GM21717 (cell line): ENCODE results near the gene ATP6V0D1.

Experiments
- ATAC-seq: cut with Tn5 transposase; IDR thresholded peaks from one replicate; pipeline ENCODE4 v1.9.1; 2021; ENCODE audit warnings: mild to moderate bottlenecking, moderate library complexity; ENCODE audit not compliant: unreplicated experiment

ATP6V0D1 gene

DNA sequence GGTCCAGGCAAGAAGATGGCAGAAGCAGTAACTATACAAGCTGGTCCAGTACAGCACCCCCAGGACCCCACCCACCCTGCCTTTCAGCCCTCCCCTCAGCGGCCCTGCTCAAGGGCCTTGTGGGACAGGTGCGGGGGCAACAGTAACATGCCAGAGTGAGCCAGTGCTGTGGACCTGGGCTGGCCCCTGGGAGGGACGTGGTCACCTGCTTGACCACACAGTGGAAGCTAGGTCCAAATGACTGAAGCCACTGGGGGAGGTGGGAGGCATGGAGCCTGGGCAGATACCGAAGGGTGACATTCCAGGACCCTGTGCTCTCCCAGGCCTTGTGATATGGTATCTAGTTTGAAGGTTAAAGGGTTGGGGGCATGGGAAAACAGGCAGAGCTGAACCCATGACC lies 17.3 kb downstream of the ATP6V0D1 start:
- no peak for ATAC-seq

DNA sequence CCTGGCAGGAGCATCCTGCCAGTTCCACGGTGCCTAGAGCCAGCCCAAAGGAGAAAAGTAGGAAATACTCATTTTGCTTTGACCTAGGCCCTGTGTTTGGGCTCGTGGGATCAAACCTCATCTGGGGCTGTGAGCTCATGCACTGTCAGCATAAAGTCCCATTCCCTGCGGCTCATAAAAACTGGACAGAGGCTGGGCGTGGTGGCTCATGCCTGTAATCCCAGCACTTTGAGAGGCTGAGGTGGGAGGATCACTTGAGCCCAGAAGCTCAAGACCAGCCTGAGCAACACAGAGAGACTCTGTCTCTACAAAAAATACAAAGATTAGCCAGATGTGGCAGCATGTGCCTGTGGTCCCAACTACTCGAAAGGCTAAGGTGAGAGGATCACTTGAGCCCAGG lies 17.9 kb downstream of the ATP6V0D1 start:
- ATAC-seq = no peak

DNA sequence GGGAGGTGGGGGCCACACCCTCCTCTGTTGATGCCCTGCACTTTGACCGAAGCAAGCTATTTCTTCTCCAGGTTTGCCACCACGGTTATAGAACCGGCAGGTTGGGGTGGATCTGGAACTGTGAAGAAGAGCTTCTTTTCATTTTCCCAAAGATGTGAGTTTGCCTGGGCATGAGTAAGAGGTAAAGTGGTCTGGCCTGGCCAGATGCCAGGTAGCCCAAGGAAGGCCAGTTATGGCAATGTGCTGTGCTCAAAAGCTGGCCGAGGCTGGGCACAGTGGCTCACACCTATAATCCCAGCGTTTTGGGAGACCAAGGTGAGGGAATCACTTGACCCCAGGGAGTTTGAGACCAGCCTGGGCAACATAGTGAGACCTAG lies 18.7 kb downstream of the ATP6V0D1 start:
- ATAC-seq = no peak

DNA sequence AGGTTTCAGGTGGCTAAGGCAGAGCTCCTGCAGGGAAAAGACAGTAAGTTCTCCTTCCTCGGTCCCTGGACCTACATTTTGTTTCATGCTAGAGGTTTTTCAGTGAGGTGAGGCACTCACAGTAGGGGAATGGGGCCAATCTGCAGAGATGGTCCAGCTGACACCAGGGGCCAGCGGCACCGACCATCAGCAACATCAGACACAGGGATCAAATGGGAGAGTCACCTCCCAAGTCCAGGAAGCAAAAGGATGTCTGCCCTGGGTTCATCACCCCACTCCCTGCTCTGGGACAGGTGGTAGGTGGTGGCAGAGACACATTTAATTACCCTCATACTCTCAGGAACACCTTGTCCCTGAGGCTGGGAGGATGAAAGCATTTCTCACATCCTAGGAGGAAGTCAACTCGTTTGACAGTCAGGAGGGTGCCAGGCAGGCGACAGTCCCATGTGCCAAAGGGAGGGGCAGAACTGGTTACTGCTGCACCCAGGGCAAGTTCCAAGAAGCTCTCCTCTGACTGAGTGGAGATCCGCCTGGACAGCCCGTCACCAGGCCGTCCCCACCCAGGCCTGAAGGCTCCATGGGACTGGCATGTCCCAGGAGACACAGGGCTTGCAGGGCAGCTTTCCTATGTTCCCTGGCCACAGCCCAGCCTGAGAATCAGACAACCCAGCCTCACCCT lies 19.2 kb downstream of the ATP6V0D1 start:
- no peak for ATAC-seq

DNA sequence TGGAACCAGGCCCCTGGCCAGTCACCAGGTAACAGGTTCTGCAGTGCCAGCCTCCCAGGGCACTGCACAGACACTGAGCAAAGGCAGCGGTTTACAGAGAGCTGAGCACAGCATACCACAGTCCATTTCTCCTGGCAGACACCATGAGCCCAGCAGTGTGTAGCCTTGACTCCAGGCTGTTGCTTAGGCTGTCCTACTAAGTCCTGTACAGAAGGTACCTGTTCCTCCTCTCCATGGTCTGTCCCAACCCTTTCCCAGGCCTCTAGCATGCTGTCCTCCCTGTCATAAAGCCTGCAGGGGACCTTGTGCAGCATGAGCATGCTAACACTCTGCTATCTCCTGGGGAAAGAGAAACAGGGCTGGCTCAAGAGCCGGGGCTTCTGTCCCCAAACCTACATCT lies 20.0 kb downstream of the ATP6V0D1 start:
- no peak for ATAC-seq

DNA sequence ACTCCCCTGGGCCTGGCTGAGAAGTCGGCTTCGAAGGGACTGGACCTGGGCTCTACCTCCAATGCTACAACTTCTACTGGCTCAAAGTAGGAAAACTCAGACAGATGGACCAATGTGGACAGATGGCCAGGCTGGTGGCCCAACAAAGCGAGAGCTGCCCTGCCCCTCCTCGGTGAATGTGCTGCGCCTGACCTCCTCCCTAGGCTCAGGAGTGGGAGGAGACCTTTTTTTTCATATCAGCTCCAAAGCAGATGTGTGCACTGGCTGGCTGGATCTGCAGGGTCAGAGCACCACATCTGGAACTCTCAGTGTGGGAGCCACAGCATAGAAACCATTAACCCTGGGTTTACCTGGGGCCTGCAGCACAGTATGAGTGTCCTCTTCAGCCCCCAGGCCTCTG lies 20.8 kb downstream of the ATP6V0D1 start:
- ATAC-seq = no peak

DNA sequence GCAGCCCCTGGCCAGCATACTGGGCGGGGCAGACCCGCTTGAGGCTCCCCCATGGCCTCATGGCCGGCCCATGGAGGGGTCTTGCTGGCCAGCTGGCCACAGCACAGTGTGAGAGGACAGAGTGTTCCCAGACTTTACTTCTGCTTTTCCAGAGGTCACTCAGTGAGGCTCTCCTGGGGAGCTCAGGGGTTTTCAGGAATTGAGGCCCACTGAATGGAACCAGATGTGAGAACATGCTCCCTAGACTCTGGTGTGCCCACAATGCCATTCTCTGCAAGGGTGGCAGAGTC lies 21.2 kb downstream of the ATP6V0D1 start:
- ATAC-seq = no peak

DNA sequence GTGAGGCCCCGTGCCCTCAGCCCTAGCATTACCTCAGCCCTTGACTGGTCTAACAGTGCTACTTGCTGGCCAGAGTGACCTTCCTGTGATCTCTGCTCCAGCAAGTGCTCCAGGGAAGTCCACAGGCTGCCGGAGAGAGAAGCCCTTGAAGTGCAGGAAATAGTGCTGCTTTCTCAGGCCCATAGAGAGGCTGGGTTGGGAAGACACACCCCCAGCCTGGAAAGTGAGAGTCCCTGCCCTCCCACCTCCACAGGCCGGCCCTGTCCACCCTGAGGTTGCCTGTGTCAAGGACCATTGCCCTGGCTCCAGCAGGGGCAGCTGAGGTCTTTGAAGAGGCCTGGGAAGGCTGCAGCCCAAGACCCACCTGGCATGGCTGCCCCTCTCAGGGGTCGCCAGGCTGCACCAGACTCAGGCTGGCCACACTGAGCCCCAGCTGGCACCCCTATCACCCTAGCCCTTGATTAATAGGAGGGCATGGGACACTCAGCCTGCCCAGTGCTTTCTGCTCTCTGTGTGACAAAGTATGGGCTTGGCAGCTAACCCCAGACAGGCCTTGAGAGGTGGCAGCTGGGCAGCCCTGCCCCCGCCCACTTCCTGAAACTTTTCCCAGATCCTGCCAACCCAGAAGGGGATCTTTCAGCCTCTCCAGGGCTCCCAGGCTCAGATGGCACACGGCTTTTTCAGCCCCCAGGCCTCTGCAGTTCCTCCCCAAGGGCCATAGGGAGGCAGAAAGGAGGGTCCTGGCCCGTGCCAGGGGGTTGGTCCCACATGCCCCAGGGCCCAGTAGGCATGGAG lies 21.7 kb downstream of the ATP6V0D1 start:
- no peak for ATAC-seq

DNA sequence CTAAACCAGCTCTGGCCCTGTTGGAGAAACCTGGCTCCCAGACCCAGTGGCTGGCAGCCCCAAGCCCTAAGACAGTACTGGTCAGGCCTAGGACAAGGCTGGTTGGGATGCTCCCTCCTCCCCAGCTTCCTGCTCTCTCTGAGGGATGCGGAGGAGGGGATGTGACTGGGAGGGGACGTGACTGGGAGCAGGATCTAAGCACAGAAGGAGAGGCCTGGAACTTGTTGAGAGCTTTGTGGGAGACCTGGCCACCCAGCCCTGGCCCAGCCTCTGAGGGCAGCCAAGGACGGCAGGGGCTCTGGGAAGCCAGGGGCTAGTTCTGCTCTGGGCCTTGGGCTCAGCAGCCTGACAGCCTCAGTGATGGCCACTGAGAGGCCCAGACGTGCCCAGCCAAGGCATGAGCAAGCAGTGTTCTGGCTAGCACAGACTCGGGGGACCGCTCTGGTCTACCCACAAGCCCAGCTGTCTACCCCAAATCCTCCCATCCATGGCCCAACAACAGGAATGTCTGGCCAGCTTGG lies 22.8 kb downstream of the ATP6V0D1 start:
- no peak for ATAC-seq

DNA sequence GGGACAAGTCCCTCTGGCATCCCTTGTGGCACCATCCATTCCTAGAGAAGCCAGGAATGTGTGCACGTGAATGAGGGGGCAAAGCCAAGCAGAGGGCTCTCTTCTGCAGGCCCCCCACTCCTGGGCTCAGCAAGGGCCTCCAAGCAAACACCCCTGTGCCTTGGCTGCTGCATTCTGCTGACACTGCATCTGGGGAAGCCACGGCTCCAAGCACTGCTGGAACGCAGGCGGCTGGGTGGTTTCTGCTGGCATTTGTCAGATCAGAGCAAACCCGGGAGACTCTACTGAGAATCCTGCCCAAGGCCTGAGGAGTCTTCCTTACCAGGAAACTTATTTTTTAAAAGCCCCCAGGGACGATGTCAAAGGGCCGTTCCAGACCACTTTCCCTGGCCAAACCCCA lies 23.3 kb downstream of the ATP6V0D1 start:
- ATAC-seq = no peak

DNA sequence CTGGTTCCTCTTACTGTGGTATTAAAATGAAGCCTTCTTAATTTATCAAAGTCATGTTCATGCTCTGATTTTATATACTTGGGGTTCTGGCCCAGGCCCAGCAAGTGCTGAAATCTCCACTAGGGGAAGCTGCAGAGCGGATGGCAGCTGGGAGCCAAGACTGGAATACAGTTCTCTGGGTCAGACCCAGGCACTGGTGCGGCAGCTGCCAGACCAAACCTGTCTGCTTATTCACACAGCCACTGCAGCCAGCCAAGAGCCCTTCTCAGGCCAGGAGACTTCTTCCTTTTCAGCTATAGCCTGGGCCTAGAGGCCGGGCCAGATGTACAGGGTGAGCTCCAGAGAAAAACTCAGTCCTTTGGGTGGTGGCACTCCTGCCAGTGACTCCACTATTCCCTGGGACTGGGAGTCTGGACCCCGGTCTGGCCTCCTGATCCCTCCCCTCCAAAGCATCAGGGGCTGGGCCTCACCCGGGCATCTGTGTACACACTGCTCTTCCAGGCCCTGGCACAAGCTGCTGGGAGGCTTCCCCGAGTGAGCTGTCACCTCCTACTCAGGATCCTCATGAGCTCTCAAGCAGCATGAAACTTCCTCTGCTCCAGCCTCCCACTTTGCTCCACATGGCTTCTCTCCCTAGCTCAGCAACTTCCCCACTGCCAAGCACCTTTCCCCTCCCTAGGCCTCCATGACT lies 24.4 kb downstream of the ATP6V0D1 start:
- no peak for ATAC-seq

DNA sequence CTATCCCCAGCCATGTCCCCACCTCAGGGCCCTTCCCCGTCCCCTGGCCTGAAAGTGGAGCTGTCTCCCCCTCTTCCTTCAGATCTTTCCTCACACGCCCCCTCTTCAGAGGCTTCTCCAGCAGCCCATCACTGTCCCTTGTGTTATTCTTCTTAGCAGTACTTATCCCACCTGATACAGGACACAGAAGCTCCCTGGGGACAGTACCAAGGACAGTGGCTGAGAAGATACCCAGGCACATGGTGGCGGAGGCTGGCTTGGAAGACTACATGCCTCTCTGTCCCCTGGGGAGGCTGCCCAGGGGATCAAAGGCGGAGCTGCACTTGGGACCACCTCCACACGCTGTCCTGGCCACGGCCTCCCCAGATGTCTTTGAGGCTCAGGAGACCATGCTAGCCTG lies 26.1 kb downstream of the ATP6V0D1 start:
- ATAC-seq = no peak

DNA sequence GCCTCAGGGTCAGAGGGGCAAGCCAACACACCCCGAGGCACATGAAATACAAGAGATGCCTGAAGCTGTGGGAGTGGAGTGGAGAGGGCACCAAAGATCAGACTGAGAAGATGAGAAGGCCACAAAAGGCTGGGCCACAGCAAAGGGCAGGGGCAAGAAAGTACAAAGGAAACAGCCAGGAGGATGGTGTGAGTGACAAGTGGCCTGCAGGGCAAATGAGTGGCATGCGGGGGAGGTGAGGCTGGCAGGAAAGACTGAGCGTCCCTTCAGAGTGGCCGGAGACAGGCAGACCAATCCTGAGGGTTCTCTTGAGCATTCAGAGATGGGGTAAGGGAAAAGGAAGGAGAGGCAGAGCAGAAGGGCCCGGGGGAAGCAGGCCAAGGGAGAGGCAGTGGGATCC lies 26.9 kb downstream of the ATP6V0D1 start:
- ATAC-seq = no peak

DNA sequence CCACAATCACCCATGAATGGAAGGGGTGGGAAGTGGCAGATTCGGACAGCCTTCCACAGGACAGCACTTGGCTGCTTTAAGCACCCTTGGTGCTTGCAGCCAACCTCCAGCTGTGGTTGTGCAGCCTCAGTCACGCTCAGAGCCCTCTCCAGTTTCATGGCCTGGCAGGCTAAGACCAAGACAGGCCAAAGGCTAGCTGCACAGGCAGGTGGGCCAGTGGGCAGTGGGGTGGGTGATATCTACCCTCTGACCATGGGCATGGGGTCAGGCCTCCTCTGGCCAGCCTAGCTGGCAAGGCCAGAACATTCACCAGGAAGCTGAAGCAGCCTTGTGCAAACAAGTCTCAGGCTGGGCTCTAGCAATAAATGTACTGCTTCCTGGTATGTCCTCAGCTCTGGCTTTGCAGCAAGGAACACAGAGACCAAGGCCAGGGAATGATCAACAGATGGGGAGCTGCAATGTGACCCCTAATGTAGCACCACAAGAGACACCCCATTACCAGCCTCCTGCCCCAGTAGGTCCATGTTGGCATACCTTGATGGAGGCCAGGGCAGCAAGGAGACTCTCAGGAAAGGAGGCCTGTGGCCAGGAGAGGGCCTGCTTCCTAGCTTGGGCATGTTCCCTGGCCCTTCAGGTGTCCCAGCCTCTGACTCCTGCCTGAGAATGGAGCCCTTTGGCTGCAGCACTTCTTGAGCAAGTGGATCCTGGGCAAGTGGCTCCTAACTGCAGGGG lies 29.1 kb downstream of the ATP6V0D1 start:
- ATAC-seq = no peak

DNA sequence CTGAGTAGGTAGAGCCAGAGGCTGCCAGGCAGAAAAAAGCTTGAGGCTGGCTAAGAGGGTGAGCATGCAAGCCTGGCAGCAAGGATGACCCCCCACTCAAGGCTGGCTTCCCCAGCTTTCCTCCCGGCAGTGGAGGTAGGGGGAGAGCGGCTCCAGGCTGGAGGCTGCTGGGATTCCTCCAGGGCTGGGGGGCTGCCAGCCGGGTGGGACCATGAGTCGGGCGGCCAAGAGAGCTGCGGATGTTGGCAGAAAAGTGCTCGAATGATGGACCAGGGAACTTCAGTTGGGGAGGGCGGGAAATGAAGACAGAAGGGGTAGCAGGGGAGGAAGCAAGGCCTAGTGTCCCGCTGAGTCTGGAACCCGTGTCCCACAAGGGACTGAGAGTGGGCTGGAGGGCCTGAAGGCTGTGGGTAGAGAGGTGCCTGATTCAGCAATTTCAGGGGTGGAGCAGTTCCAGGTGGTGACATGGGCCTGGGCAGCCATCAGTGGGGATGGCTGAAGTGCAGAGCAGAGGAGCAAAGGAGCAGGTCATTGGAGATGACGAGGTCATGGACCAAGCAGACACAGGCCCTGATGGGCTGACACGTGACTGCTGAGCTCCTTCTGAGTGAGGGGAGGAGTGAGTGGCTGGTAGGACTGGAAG lies 29.8 kb downstream of the ATP6V0D1 start:
- no peak for ATAC-seq

DNA sequence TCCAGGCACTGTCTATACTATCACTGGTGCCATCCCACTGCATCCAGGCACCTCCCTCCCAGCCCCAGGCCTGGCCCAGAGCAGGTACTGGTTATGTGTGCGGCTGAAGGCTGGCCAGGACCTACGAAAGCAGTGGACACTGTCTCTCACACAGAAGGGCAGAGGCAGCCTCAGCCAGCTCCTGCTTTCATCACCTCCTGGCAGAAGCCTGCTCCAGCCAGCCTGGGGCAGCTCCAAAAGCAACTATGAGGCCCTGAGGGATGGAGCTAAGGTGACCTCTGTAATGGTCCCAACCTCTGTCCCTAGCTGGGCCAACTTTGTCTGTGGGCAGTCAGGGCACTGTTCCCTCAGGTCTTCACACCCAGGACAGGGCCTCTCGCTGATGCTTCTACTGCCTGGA lies 31.2 kb downstream of the ATP6V0D1 start:
- ATAC-seq = no peak

DNA sequence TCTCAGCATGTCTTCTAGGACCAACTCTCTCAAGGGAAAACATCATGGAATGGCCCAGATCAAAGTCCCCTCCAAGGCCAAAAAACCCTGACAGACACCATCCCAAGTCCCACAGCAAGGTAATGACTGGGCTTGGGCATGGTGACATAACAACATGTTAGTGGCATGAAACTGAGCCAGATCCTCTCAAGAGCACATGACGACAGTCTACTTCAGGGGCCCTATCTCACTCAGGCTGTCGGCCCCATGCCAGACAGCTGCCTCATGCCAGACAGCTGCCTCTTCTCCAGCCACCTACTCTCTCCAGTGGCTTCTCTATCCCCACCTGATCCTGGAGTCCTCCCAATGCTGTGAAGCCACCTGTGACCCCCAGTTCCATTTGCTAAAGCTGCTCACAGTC lies 31.6 kb downstream of the ATP6V0D1 start:
- ATAC-seq = no peak

DNA sequence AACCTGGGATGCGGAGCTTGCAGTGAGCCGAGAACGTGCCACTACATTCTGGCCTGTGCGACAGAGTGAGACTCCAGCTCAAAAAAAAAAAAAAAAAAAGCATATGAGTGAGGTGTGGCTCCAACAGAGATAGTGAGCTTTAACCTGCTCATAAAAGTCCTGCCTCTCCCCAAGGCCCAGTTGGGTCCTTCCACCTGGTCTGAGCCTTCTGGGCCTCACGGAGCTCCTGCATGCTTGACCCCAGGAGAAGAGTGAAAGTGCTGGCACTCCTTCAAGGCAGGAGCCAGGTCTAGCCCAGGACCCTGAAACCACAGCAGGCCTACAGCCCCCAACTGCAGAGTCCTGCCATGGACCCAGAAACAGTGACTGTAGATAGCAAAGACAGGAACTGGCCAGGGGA lies 32.4 kb downstream of the ATP6V0D1 start:
- ATAC-seq = no peak

DNA sequence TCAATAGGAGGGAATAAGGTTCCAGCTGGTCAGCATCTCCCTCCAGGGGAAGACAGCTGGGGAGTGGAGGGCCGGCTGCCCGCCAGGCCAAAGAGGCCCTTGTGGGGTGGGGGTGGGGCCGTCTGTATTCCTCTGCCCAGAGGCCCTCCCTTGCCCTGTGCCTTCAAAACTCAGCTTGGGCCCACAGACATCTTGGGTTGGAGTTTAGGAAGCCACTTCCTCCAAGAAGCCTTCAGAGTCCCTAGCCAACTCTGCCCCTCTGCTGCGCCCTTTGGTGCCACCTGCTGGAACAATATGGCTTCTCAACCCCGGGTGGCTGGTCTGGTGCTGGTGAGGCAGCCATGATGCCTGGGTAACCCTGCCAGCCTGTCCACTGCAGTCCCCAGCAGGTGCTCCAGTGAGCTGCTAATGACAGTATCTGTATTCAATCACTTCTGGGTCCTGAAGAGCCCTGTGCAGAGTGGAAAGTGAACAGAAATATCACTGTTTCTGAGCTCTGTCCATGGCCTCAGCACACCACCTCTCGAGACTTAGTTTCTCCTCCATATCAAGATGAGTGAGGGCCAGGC lies 33.4 kb downstream of the ATP6V0D1 start:
- no peak for ATAC-seq

DNA sequence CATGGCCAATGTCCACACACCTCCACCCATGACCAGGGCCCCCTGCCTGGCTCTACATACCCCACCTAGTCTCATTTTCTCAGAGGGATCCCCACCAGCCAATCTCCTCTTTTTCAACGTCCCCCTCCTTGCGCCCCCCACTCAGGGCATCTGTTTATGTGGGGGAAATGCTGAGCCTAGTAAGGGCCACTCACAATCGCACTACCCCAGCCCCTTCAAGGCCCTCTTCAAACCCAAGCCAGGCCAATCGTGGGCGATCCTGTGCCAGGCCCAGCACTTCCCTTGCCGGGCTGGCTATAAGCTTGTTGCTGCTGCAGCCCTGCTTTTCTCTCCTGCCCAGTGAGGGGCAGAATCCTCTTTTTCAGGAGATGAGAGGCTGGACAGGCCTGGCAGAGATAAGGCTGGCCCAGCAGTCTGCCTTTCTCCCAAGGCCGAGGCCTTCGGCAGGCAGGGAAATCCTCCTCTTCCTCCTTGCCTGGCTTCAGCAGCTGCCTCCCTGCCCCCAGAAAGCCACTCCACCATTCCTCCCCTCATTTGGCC lies 33.9 kb downstream of the ATP6V0D1 start:
- ATAC-seq = no peak
